ENCODE measurements around the gene NFILZ.

DNA sequence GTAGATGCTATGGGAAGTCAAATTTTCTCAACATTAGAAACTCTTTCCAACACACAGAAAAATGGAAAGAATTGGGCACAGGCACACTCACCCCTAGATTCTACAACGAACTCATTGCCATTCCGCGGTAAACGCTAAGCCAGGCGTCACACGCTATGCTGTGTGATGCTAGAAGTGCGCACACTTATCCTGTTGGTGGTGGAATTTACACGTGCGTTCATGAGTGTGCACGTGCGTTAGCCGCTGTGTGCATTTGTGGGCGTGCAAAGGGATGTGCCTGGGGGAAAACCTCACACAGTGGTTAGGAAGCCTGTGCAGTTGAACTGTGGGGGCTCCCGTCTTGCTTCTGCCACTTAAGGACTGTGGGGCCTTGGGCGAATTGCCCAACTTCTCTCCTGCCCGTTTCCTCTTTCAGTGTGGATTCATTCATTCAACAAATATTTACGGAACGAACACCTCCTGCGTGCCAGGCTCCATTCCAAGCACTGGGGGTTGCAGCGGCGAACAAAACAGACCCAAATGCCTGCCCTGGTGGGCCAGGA is 7.7 kb downstream of the NFILZ start:
- TF ChIP-seq CTCF (IDR thresholded peaks at IDR 0.05; ENCODE audit: control extremely low read depth in 1 of 3, insufficient read depth in 1 of 3, low read depth in 1 of 3, low read length in 3 of 3) (no peak), MAFK (IDR thresholded peaks at IDR 0.05; ENCODE audit: low read depth, low read length) (no peak), BRCA1 (IDR thresholded peaks at IDR 0.05; ENCODE audit: low read depth, low read length) (no peak), EP300 (IDR thresholded peaks at IDR 0.05; ENCODE audit: borderline replicate concordance in 1 of 2, low read depth in 2 of 2, low read length in 2 of 2) (no peak)

All from H1 (cell line).